GM18867 (cell line): Measurements from ENCODE around the gene PRSS21.

Experiments
- ATAC-seq: cut with Tn5 transposase; IDR thresholded peaks from one replicate; pipeline ENCODE4 v1.9.1; 2021; ENCODE audit warnings: mild to moderate bottlenecking, moderate library complexity; ENCODE audit not compliant: unreplicated experiment

PRSS21 gene

DNA sequence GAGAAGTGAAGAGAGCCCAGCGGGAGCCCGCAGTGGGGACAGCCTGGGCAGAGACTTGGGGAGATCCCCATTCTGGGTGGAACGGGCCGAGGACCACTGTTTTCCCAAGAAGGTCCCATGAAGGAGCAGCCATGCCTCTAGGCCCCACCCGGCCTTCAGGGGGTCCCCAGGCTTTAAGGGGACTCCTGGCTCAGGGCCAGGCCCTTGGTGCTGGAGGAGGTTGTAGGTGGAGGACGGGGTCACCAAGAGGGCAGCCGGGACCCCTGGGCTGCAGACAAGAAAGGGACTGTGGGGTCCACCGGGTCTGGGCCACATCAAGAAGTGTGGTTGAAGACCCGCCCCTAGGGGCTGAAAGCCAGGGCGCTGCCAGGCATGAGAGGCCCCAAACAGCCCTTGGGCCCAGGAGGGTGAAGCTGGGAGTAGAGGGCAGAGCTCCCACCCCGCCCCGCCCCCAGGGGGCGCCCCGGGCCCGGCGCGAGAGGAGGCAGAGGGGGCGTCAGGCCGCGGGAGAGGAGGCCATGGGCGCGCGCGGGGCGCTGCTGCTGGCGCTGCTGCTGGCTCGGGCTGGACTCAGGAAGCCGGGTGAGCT is at the start of gene PRSS21:
PRSS21 (plus strand) TSS at position 487 of the 589 bp plus-strand sequence; CDS start at position 519, 32 bp downstream.
- ATAC-seq: no peak

- ATAC-seq: no peak
These were observed 49.1 kb upstream of the PRSS21 start for GRCh38 chr16:2767891-2768290.

DNA sequence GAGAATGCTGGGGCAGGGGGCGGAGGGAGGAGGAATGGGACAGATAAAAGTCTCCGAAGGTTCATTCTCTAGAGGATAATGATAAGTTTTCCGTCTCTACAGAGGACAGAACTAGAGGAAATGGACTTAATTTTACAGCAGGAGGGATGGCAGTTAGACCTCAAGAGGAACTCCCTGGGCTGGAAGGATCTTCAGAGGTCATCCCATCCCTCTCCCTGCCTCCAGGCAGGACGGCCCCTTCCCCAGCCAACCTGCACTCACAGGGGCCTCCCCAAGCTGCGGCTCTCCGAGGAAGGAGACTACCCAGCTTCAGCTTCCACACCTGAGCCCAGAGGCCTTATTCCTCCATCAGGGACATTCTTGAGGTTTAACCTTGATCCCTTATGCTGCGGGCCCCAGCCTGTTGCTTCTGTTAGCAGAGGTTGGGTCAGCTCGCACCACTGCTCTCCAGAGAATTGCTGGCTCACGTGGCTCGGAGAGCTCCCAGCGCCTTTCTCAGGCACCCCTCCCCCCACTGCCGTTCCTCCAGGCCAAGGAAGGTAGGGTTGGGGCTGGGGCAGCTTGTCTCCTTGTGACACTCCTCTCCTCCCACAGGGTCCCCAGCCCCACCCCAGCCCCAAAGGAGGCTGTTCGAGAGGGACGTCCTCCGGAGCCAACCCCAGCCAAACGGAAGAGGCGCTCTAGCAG is 48.5 kb upstream of the PRSS21 start:
- no peak for ATAC-seq

DNA sequence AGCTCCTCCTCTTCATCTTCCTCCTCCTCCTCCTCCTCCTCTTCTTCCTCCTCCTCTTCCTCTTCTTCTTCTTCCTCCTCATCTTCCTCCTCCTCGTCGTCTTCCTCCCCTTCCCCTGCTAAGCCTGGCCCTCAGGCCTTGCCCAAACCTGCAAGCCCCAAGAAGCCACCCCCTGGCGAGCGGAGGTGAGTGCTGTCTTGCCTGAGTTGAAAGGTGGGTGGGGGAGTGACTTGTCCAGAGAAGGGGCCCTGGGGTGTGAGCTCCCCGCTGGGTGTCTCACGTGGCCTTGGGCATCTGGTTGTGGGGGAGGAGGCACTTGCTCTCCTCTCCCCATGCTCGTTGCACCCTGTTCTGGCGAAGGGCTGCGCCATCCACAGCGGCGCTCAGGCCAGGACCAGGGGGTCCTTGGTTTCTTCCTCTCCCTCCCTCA is 47.9 kb upstream of the PRSS21 start:
- ATAC-seq: no peak

- no peak for ATAC-seq
These were observed 47.4 kb upstream of the PRSS21 start for GRCh38 chr16:2769675-2770056.

- ATAC-seq: no peak
These were observed 46.7 kb upstream of the PRSS21 start for GRCh38 chr16:2770057-2770951.

GRCh38 chr16:2771496-2772402 is 45.3 kb upstream of the PRSS21 start:
- ATAC-seq: no peak

DNA sequence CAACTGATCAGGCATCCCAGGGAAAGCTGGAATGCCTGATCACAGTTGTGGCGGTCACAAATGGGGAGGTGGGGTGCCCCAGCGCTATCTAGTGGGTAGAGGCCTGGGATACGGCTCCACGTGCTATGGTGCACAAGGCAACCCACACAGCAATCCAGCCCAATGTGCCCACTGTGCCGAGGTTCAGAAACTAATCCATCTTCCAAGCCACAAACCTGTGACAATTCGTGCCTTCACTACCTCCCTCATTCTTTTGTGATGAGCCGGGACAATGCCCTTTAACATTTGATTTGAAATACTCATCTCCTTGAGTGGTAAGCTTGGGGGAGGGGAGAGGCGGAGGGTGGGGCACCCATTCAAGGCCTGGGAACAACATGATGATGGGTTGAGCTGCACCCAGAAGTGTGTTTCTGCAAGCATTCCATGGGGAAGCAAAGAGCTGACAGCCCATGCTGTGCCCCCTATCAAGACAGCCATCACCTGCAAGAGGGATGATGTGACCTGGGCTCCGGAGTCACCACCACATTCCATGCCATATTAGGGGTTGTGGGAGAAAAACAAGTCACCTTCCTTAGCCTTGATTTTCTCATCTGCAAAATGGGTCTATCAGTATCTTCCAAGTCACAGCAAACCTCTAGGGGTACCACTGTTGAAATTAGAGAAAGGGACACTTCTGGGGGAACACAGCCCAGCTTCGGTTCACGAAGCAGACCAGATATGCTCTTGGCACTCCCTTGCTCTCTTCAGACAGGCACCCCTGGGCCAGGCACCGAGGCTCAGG is 43.7 kb upstream of the PRSS21 start:
- ATAC-seq: no peak

- no peak for ATAC-seq
These were observed 42.7 kb upstream of the PRSS21 start for GRCh38 chr16:2774161-2774891.

- ATAC-seq: no peak
These were observed 41.8 kb upstream of the PRSS21 start for GRCh38 chr16:2775131-2775716.

DNA sequence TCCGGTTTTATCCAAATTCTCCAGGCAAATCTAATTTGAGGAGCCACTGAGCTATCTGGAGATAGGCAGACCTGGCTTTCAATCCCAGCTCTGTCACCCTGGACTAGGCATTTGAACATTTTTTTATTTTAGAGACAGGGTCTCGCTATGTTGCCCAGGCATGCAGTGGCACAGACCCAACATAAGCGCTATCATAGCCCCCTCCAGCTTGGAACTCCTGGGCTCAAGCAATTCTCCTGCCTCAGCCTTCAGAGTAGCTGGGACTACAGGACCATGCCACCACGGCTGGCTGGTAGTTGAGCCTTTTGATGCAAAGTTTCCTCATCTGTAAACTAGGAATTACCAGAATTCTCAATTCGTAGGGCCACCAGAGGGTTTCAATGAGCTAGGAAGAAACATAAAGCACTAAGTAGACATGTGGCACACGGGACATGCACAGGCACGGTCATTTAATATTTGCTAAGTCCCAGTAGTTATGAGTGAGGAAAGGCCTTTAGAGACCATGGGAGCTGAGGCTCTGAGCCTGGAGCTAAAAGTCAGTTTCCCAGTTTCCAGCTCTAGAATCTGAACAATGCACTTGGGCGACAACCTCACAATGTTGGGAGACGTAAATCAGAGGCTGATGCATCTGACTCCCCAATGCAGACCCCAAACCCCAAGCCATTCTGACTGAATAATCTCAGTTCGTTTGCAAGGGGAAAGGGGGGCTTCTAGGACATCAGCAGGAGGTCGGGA is 41.1 kb upstream of the PRSS21 start:
- no peak for ATAC-seq

- ATAC-seq: peak; percentile 27
These were observed 40.4 kb upstream of the PRSS21 start for GRCh38 chr16:2776500-2777139.

DNA sequence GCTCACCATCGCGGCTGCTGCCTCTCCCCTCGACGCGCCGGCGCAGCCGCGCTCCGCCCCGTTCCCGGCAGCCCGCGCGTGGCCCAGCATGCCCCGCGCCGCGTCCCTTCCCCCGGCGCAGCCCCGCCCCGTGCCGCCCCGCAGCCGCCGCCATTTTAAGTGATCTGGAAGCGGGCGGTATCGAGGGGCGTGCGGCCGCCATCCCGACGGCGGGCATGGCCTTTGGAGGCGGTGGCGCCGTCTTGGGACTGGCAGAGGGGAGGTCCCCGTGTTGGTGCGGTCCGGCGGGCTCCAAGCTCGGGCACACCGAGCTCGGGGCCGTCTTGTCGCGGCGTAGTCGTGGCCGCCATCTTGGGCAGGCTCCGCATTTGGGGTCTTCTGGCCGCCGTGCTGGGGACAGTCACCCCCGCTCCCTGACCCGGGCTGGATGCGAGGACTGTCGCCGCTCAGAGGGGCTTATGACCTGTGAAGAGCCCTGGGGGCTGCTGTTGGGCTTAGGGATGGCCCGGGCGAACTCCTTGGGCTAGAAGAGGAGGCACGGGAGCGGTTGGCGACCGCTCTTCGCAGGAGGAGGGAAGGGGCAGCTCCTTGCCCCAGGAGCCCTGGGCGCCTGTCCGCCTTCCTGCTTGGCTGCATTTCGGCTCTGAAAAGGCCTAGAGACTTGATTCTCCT is 39.7 kb upstream of the PRSS21 start, which contains the start of gene ELOB:
ELOB (minus strand) TSS at position 50 of the 672 bp plus-strand sequence; CDS start at position 9, 41 bp downstream.
- peak; percentile 79 for ATAC-seq

DNA sequence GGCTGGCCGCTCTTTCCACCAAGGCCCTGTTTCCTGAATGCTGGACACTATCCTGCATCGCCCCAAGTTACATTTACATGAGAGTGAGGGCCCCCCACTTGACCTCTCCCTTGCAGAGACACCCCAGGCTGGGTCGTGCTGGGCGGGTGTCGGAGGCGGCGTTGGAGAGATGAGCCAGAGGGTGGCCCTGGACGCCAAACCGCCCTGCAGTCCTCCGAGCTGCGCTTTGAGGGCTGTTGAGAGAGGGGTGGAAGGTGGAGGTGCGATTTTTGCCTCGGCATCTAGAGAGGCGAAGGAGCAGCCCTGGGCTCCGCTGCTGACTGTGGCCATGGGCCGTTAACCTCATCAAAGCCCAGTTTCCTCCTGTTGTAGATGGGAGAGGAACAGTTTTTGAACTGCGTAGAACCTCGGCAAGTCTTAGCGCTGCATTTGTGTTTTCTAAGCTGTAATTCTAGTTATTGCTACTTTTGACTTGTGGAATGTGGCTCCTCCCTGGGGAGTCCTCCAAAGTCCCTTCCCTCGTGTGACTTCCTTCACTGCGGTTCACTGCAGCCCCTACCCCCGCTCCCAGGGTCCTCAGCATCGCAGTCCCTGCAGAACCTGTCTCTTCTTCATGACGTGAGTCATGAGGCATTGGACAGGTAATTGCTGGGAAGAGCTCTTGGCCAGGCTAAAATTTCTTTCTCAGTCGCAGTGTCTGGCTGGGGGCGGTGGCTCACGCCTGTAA is 39.0 kb upstream of the PRSS21 start:
- no peak for ATAC-seq

DNA sequence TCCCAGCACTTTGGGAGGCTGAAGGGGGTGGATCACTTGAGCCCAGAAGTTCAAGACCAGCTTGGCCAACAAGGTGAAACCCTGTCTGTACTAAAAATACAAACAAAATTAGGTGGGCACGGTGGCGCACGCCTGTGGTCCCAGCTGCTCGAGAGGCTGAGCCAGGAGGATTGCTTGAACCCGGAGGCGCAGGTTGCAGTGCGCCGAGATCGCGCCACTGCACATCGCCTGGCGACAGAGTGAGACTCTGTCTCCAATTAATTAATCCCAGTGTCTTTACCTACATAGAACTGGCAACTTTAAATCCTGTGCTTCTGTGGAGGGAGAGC is 38.4 kb upstream of the PRSS21 start:
- no peak for ATAC-seq

DNA sequence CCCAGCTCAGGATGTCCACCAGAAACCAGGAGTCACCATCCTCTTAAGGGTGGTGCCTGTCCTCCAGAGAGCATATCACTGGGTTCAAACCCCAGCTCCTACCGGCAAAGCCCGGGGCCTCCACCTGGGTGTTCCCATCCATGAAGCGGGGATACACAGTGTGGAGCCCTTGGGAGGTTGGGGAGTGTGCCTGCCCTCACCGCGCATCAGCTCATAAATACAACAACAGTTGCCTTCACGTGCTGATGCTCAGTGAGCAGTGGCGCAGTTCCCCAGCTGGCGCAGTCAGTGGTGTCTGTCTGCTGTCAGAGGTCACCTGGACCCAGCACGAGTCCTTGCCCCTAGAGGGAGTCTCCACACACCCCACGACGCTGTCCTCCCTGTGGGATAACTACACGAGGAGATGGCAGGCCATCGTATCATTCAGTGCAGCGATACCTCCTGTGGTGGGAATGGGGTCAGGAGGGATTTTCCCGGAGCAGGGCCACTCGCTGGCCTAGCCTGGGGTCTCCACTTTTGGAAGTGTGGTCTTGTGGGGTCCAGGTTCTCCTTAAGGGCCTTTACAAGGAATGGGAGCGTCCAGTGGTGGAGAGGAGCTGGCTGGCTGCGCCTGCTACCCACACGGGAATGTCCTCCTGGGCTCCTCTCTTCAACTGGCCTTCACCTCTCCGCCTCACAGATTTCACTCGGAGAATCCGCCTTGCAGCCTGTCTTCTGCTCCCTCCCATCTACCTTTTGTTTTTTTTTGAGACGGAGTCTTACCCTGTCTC is 37.7 kb upstream of the PRSS21 start:
- ATAC-seq: no peak
